CD4-positive, alpha-beta T cell (primary cell): ENCODE data around the gene PLA2G4B. TPM values are rescaled to one million over a fixed set of nuclear protein-coding genes. Genes with fewer than 3 reads are reported as not detected.

Source experiments
- ATAC-seq: fragments of 200-7000 bp; cut with Tn5 transposase; one replicate; pipeline ENCODE4 v1.10.0; 2022; ENCODE audit warnings: mild to moderate bottlenecking; ENCODE audit not compliant: poor library complexity
- CTCF ChIA-PET: fragments of 350-600 bp; sonication (Branson Sonifier 250); formaldehyde crosslinking; loops from one replicate; lab custom pipeline; 2021; ENCODE audit warnings: antibody characterized with exemption, inconsistent platforms; lab: Charles Lee
- POLR2A ChIA-PET: fragments of 350-600 bp; sonication (Branson Sonifier 250); formaldehyde crosslinking; loops from one replicate; lab custom pipeline; 2021; ENCODE audit warnings: antibody characterized with exemption, inconsistent platforms; lab: Charles Lee
- DNase-seq, 14 experiments: peaks; one replicate each; pipeline ENCODE4 v3.0.0-alpha.2; 2013 to 2020; ENCODE audit warnings: mixed read lengths in 2 of 14
- H3K27ac ChIP-seq, 2 donors: one replicate each; pipeline versions ENCODE4 v1.5.1 to v1.7.0; 2013; ENCODE audit warnings: low read length in 2 of 2, low read depth in 1 of 2, mild to moderate bottlenecking in 1 of 2
- H3K27me3 ChIP-seq, 2 experiments: 1 replicate in 1 of 2; 2 replicates in 1 of 2; pipeline versions ENCODE4 v1.6.1 to v1.7.0; 2013; ENCODE audit warnings: low read length in 2 of 2, control low read depth in 1 of 2, mild to moderate bottlenecking in 1 of 2, moderate library complexity in 1 of 2; ENCODE audit not compliant: insufficient read depth in 2 of 2, control insufficient read depth in 1 of 2
- H3K36me3 ChIP-seq: one replicate; pipeline ENCODE4 v1.6.1; 2013; ENCODE audit warnings: low read length, control low read depth; ENCODE audit not compliant: insufficient read depth
- H3K4me1 ChIP-seq: one replicate; pipeline ENCODE4 v1.6.1; 2013; ENCODE audit warnings: low read length, control low read depth; ENCODE audit not compliant: insufficient read depth
- H3K4me3 ChIP-seq: one replicate; pipeline ENCODE4 v1.5.1; 2013; ENCODE audit warnings: mild to moderate bottlenecking, low read length, moderate library complexity
- H3K9me3 ChIP-seq, 2 experiments: 1 replicate in 1 of 2; 2 replicates in 1 of 2; pipeline versions ENCODE4 v1.6.1 to v1.7.0; 2013; ENCODE audit warnings: low read length in 2 of 2, mild to moderate bottlenecking in 2 of 2, control low read depth in 1 of 2, moderate library complexity in 1 of 2; ENCODE audit not compliant: control insufficient read depth in 1 of 2, insufficient read depth in 1 of 2
- H3K27ac Mint-ChIP-seq: one replicate; pipeline ENCODE4 v1.8.0; 2020; ENCODE audit warnings: mixed read lengths
- H3K27me3 Mint-ChIP-seq: one replicate; pipeline ENCODE4 v1.8.0; 2021; ENCODE audit warnings: mixed read lengths
- H3K36me3 Mint-ChIP-seq: one replicate; pipeline ENCODE4 v1.8.0; 2021; ENCODE audit warnings: low read depth, mixed read lengths
- H3K4me1 Mint-ChIP-seq: one replicate; pipeline ENCODE4 v1.8.0; 2021; ENCODE audit warnings: low read depth, mixed read lengths
- H3K4me3 Mint-ChIP-seq: one replicate; pipeline ENCODE4 v1.8.0; 2020; ENCODE audit warnings: mild to moderate bottlenecking, mixed read lengths
- H3K9me3 Mint-ChIP-seq: one replicate; pipeline ENCODE4 v1.8.0; 2020; ENCODE audit warnings: mixed read lengths
- CTCF ChIP-seq: fragments of 200-600 bp; IDR thresholded peaks from one replicate; pipeline ENCODE4 v1.8.0; 2022; ENCODE audit warnings: antibody characterized with exemption, mild to moderate bottlenecking
- intact Hi-C, 2 experiments: fragments of 100-400 bp; cut with DNase I in 1 of 2; cut with micrococcal nuclease in 1 of 2; formaldehyde crosslinking; loops; one replicate each; pipeline versions ENCODE4 v1.15.1 to v1.9.0; 2023 to 2025; cut with DNase I, micrococcal nuclease
- total RNA-seq, 174 experiments: library from RNA in 2 of 174; stranded (reverse) in 2 of 174; gene quantifications; one replicate each; pipeline ENCODE4 v1.2.3 and lab custom pipeline; 2021 to 2026

PLA2G4B gene
- total RNA-seq, 2 experiments from 2014 or later: 33.7 to 34.6 TPM

- ATAC-seq (no peak), DNase-seq (no peak)
- H3K36me3 Mint-ChIP-seq: peaks cover 23% of the 10 kb centered on the region
- ChIA-PET POLR2A (interaction anchor here (1.1 to 2.1 kb wide), 3 partner anchors 31 to 85 kb away, joined by 3 to 8 read pairs (median 5); partner anchors contain the start of gene SPTBN5), CTCF (interaction anchor here (1.9 kb wide), 1 partner anchor 53 kb away, joined by 5 read pairs; no protein-coding TSS in a partner anchor)
- Histone ChIP-seq H3K27ac (no peak overlapping the region), H3K4me3 (no peak overlapping the region), H3K4me1 (peaks cover 5% of the 10 kb centered on the region), H3K9me3 (no peaks in the 10 kb centered on the region), H3K27me3 (no peaks in the 10 kb centered on the region), H3K36me3 (peaks cover 15% of the 10 kb centered on the region)
- H3K27ac Mint-ChIP-seq: no peak overlapping the region
- no peaks in the 10 kb centered on the region for H3K27me3 Mint-ChIP-seq
- H3K4me3 Mint-ChIP-seq: no peak overlapping the region
- no peaks in the 10 kb centered on the region for H3K4me1 Mint-ChIP-seq
- no peak for TF ChIP-seq CTCF
- H3K9me3 Mint-ChIP-seq: no peaks in the 10 kb centered on the region
- intact Hi-C loops: no loop called here
Measured at GRCh38 chr15:41851755-41852370, 13.2 kb downstream of the PLA2G4B start.

- Mint-ChIP-seq H3K4me3 (no peak overlapping the region), H3K9me3 (no peaks in the 10 kb centered on the region), H3K27ac (no peak overlapping the region), H3K36me3 (peaks cover 12% of the 10 kb centered on the region), H3K27me3 (no peaks in the 10 kb centered on the region), H3K4me1 (no peaks in the 10 kb centered on the region)
- no peaks in the 10 kb centered on the region for H3K27me3 ChIP-seq
- H3K27ac ChIP-seq: no peak overlapping the region
- no peak for DNase-seq
- no peak for TF ChIP-seq CTCF
- intact Hi-C loops: no loop called here
- H3K4me1 ChIP-seq: peaks cover 5% of the 10 kb centered on the region
- no peak for ATAC-seq
- ChIA-PET POLR2A (interaction anchor here (1.3 to 2.1 kb wide), 2 partner anchors 32 to 40 kb away, joined by 3 to 8 read pairs; partner anchors contain the start of gene SPTBN5), CTCF (interaction anchor here (1.9 kb wide), 1 partner anchor 52 kb away, joined by 5 read pairs; no protein-coding TSS in a partner anchor)
- peaks cover 4% of the 10 kb centered on the region for H3K36me3 ChIP-seq
- no peak overlapping the region for H3K4me3 ChIP-seq
- no peaks in the 10 kb centered on the region for H3K9me3 ChIP-seq
Measured at GRCh38 chr15:41852736-41853590, 14.3 kb downstream of the PLA2G4B start.

GRCh38 chr15:41853831-41854230 is 15.2 kb downstream of the PLA2G4B start:
- no peaks in the 10 kb centered on the region for H3K9me3 ChIP-seq
- no peak for TF ChIP-seq CTCF
- intact Hi-C loops: no loop called here
- H3K36me3 Mint-ChIP-seq: peaks cover 4% of the 10 kb centered on the region
- no peaks in the 10 kb centered on the region for H3K4me1 Mint-ChIP-seq
- no peak overlapping the region for H3K4me3 ChIP-seq
- no peaks in the 10 kb centered on the region for H3K36me3 ChIP-seq
- no peak for DNase-seq
- no peak for ATAC-seq
- no peaks in the 10 kb centered on the region for H3K9me3 Mint-ChIP-seq
- H3K4me1 ChIP-seq: peaks cover 5% of the 10 kb centered on the region
- POLR2A ChIA-PET: no interaction called here
- no peaks in the 10 kb centered on the region for H3K27me3 ChIP-seq
- H3K27me3 Mint-ChIP-seq: no peaks in the 10 kb centered on the region
- CTCF ChIA-PET: no interaction called here
- no peak overlapping the region for H3K4me3 Mint-ChIP-seq
- no peak overlapping the region for H3K27ac Mint-ChIP-seq
- no peak overlapping the region for H3K27ac ChIP-seq
